HG02973 (cell line): ENCODE measurements around the gene COMMD1.
A peak's percentile ranks its signal among the peaks of the same experiment; 100 is the strongest.
"Not testable (repeated sequence)": the region's sequence is repeated elsewhere in the genome, so short reads cannot be mapped to it uniquely, and the experiment has no call there.

Experiments used
- ATAC-seq: cut with Tn5 transposase; IDR thresholded peaks from one replicate; pipeline ENCODE4 v1.9.1; 2021; ENCODE audit warnings: moderate library complexity; ENCODE audit not compliant: unreplicated experiment

COMMD1 gene

DNA sequence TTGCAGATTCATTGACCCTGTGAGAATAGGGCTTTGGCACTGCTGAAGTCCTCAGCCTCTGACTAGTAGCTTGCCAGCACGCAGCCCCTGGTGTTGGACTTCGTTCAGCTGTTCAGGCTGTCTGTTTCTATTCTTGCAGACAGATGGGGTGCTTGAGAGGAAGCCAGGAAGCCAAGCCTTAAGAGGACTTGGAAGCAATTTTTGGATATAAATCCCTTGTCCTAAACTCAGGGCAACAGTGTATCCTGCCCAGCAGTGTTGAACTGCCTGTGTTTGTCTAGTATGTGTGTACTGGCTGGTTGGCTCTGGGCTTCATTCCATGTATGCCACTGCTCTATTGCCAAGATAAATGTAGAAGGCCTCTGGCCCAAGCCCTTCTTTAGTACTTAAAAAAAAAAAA lies 108.6 kb downstream of the COMMD1 start:
- no peak for ATAC-seq

GRCh38 chr2:62016957-62017356 lies 111.5 kb downstream of the COMMD1 start:
- ATAC-seq, result no peak

- no peak for ATAC-seq
Measured at GRCh38 chr2:62029910-62030309, 124.4 kb downstream of the COMMD1 start.

DNA sequence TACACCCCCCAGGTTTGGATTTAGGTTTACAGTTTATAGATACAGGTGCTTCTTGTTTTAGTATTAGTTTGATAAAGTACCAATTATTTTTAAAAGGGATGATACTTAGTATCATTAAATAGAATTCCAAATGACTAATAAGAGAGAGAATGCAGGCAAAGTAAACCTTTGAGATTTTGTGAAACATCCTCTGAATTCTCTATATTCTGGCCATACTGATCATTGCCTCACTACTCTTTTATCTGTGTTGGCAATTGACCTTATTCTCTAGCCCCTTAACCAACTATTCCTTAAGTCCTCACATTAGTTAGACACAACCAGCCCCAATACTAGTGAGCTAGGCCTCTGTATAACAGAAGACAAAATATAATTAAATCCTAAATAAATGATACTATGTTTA lies 125.4 kb downstream of the COMMD1 start:
- ATAC-seq, result no peak

- no peak for ATAC-seq
Measured at GRCh38 chr2:62032096-62032495, 126.6 kb downstream of the COMMD1 start.

DNA sequence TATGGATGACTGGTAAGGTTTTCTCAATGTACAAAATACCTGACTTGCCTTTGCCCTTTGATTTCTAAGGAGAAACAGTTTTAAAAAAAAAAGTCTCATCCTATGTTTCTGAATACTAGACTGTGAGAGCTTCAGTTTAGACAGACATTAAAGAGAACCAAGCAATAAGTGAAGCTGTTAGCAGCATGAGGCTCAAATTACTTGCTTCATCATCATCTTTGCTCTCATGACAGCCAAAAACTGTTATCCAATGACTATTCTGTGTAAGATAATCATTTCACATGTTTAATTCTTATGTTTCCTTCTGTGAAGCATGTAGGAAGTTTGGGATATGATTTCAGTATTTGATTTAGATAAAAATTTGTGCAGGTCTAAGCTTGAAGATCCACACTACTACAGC lies 129.2 kb downstream of the COMMD1 start:
- no peak for ATAC-seq

- ATAC-seq, result no peak
Measured at GRCh38 chr2:62036229-62036628, 130.8 kb downstream of the COMMD1 start.

DNA sequence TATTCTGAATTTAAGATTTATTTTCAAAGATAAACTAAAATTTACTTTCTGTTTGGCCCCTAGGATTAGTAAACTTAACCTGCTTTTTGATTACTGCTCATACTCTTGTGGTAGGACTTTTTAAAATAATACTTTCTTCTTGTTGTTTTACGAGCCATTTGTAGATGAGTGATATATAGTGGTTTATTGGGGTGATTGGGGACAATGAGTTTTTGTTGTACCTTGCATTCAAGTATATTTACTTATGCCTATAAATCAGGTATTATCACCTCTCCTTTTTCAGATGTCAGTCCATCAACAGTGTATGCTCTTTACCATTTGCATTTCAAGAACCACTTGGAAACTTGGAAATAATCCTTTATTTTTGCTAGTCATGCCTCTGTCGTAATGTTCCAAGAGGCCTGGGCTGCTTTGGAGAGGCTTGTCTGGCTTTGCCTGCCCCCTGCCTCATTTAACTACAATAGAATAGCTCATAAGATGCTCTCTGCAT lies 131.3 kb downstream of the COMMD1 start:
- ATAC-seq, result no peak

GRCh38 chr2:62038975-62039771 lies 133.7 kb downstream of the COMMD1 start:
- ATAC-seq, result peak; percentile 99

GRCh38 chr2:62040926-62041325 lies 135.5 kb downstream of the COMMD1 start:
- no peak for ATAC-seq

DNA sequence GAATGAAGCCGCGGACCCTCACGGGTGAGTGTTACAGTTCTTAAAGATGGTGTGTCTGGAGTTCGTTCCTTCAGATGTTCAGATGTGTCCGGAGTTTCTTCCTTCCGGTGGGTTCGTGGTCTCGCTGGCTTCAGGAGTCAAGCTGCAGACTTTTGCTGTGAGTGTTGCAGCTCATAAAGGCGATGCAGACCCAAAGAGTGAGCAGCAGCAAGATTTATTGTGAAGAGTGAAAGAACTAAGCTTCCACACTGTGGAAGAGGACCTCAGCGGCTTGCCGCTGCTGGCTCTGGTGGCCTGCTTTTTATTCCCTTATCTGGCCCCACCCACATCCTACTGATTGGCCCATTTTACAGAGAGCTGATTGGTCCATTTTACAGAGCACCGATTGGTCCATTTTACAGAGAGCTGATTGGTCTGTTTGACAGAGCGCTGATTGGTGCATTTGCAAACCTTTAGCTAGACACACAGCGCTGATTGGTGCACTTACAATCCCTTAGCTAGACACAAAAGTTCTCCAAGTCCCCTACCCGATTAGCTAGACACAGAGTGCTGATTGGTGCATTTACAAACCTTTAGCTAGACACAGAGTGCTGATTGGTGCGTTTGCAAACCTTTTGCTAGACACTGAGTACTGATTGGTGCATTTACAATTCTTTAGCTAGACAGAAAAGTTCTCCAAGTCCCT lies 136.4 kb downstream of the COMMD1 start:
- ATAC-seq, result not testable (repeated sequence)

GRCh38 chr2:62042400-62042799 lies 136.9 kb downstream of the COMMD1 start:
- no peak for ATAC-seq

GRCh38 chr2:62042944-62043343 lies 137.5 kb downstream of the COMMD1 start:
- ATAC-seq, result no peak

DNA sequence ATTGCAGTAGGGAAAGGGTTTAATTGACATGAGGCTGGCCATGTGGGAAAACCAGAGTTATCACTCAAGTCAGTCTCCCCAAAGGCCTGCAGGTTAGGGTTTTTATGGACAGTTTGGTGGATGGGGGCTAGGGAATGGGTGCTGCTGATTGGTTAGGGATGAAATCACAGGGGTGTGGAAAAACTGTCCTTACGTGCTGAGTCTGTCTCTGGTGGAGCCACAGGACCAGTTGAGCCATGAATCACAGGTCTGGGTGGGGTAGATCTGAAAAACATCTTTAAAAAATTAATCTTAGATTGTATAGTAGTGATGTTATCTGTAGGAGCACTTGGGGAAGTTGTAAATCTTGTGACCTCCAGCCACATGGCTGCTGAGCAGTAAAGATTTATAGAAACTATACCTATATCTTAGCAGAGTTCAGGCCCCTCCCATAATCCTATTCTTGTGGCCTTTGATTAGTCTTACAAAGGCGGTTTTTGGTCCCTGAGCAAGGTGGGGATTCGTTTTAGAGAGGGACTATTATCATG lies 139.6 kb downstream of the COMMD1 start:
- no peak for ATAC-seq

DNA sequence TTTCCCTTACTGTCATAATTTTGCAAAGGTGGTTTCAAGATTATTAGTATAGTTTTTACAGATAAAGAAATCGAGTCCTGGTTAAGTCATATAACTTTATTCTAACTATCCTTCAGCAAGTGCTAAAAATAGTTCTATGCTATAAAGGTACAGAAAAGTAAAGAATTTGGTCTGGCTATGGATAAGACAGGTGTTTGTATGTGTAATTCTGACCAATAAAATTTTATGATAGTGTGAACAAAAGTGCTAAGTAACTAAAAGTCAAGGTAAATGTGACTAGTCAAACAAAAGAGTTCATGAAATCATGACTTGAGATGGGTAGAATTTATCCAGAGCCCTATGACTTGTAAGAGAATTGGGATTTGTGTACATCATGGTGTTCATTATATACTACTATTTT lies 140.7 kb downstream of the COMMD1 start:
- ATAC-seq, result no peak

DNA sequence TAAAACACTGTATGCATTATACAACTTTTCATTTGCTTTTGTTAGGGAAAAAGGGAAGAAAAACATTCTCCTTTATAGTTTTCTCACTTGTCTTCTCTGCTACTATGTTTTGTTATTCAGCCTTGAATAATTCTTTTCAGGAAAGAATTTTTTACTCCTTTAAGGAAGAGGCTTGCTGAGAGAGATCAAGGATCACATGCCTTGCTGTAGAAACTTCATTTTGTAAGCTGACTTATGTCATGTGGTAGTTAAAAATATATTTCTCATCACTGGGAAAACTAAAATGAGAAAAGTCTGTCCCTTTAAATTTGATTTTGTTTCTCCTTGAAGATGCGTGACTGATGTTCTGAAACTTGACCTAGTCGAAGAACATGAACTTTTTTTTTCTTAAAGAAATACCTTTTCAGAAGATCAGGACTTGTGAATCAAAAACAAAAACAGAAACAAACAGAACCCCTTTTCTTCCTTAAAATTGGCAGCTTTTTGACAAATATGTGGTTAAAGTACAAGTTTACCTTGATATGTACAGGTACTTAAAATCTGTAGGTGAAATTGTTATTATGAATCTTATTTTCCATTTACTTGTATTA lies 145.1 kb downstream of the COMMD1 start:
- ATAC-seq, result no peak

DNA sequence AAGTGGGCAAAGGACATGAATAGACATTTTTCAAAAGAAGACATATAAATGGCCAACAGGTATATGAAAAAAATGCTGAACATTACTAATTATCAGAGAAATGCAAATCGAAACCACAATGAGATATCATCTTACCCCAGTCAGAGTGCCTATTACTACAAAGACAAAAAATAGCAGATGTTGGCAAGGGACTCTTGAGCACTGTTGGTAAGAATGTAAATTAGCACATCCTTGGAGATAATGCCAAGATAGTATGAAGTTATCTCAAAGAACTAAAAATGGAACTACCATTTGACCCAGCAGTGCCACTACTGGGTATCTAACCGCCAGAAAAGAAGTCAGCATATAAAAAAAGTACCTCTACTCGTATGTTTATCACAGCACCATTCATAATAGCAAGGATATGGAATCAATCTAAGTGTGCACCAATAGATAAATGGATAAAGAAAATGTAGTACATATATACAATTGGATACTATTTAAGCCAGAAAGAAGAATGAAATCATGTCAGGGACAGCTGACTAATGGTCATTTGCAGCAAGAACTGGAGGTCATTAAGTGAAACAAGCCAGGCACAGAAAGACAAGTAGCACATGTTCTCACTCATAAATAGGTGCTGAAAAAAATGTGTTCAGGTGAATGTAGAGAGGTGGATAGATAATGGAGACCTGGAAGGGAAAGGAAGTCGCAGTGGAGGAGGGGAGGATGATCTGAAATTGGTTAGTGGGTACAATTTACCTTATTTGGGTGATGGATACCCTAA lies 148.7 kb downstream of the COMMD1 start:
- ATAC-seq, result no peak

DNA sequence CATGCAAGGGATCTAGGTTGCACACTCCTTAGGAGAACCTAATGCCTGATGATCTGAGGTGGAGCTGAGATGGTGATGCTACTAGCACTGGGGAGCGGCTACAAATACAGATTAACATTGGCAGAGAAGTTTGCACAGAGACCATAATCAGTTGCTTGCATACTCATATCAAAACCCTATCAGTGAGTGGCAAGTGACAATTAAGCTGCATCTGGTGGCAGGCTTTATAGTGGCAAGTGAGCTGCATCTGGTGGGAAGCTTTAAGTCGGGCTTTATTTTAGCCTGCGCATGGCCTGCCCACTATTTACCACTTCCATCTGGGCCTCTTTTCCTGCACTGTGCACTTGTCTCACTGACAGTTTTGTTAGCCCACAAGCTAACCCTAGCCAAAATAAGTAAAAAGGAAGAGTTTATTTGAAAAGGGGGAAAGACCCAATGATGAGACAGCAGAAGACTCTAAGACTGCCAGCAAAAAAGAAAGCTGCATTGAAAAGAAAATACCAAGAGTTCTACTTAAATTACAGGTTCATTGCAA lies 149.5 kb downstream of the COMMD1 start:
- no peak for ATAC-seq

DNA sequence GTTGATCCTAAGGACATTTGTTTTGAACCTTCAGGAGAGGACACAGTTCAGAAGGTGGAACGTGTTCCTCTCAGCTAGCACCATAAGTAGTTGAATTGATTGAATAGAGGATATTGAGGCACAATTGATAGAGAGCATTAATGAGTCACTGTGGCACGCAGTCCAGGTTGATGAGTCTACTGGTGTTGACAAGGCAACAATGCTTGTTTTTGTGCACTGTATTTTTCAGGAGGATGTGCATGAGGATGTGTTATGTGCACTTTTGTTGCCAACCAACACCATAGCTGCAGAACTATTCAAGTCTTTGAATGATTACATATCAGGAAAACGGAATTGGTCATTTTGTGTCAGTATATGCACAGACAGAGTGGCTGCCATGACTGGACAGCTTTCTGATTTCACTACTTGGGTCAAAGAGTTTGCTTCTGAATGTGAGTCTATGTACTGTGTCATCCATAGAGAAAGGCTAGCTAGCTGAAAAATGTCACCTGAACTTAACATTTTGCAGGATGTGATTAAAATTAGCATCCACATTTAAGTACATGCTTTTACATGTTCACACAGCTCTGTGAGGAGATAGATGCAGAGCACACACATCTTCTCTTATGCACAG lies 150.4 kb downstream of the COMMD1 start:
- ATAC-seq, result no peak

DNA sequence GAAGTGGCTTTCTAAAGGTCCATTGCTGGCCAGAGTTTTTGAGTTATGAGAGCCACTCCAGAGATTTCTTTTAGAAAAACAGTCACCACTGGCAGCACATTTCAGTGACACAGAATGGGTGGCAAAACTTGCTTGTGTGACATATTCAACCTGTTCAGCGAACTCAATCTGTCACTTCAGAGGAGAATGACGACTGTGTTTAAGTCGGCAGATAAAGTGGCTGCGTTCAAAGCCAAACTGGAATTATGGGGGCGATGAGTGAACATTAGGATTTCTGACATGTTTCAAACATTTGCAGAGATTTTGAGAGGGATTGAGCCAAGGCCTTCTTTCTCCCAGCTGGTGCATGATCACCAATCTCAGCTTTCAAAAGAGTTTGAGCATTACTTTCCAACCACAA lies 150.9 kb downstream of the COMMD1 start:
- no peak for ATAC-seq
